ENCODE results near the gene NBAS. TPM values are rescaled to one million over a fixed set of nuclear protein-coding genes. Genes with fewer than 3 reads are reported as not detected.

Gene NBAS
- polyA plus RNA-seq, 1 of the 3 experiments (the other 2 are of a cell fraction), result 12.0 TPM

DNA sequence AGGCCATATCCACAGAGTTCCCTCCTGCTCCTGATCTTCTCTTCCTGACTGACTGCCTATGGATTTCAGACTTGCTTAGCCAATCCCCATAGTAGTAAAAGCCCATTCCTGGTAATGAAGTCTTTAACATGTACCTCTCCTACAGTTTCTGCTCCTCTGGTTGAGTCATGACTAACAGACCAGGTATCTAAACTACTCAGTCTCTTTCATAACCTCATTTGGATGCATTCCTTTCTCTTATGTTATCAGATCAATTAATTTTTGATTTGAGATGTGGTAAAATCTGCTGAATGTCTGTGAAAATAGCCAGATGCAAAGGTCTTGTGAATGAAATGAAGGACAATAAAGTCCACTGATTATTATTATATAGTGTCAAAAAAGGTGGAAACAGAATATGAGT lies 198.0 kb downstream of the NBAS start:
- H4K20me1 ChIP-seq (ENCODE audit: insufficient read depth), result no peaks in the 10 kb centered on the region
- peak overlapping the region in 1 of 2 experiments; percentile 9; a peak in 2 of 4 replicates for H3K27ac ChIP-seq (ENCODE audit: low read depth in 2 of 2, low read length in 1 of 2)
- H3K4me2 ChIP-seq, result no peak overlapping the region
- no peak overlapping the region for H3K4me3 ChIP-seq (ENCODE audit: low read depth in 2 of 2, low read length in 1 of 2)
- peaks cover 15% of the 10 kb centered on the region for H3F3A ChIP-seq (replicated peaks; ENCODE audit: insufficient read depth)
- no peak overlapping the region for H3K9ac ChIP-seq
- peaks cover under 1 to 6% of the 10 kb centered on the region in 2 experiments for H3K36me3 ChIP-seq (replicated peaks in 1 of 2; ENCODE audit: control insufficient read depth in 1 of 2, insufficient read depth in 2 of 2, low read length in 1 of 2)
- H3K27me3 ChIP-seq (ENCODE audit: insufficient read depth), result no peaks in the 10 kb centered on the region
- no peak for DNase-seq
- no peaks in the 10 kb centered on the region for H3K9me3 ChIP-seq
- H3K79me2 ChIP-seq (ENCODE audit: insufficient read depth), result no peaks in the 10 kb centered on the region
- peaks cover 0 to 16% of the 10 kb centered on the region in 2 experiments; a peak in 1 of 4 replicates for H3K4me1 ChIP-seq (ENCODE audit: control insufficient read depth in 1 of 2, insufficient read depth in 2 of 2, low read depth in 1 of 2, low read length in 1 of 2)
- ChIA-PET POLR2A (no interaction called here), CTCF (interaction anchor here (1.3 kb wide), 1 partner anchor 32 kb away, joined by 4 read pairs; no protein-coding TSS in a partner anchor)
- H2AFZ ChIP-seq (ENCODE audit: low read depth), result no peak overlapping the region
- TF ChIP-seq MXI1 (IDR thresholded peaks at IDR 0.05; ENCODE audit: low read depth, low read length) (no peak), JUND (IDR thresholded peaks at IDR 0.05) (peak; percentile 29; the same call in 1 of the 2 replicates), SIN3A (IDR thresholded peaks at IDR 0.05; ENCODE audit: borderline replicate concordance, low read depth, low read length) (no peak), TCF12 (IDR thresholded peaks at IDR 0.05) (peak; percentile 44; the same call in 1 of the 2 replicates), FOSL2 (IDR thresholded peaks at IDR 0.05; ENCODE audit: borderline replicate concordance, low read depth) (peak; percentile 30; the same call in 1 of the 2 replicates)
- no peaks in the 10 kb centered on the region for H3K9me2 ChIP-seq

DNA sequence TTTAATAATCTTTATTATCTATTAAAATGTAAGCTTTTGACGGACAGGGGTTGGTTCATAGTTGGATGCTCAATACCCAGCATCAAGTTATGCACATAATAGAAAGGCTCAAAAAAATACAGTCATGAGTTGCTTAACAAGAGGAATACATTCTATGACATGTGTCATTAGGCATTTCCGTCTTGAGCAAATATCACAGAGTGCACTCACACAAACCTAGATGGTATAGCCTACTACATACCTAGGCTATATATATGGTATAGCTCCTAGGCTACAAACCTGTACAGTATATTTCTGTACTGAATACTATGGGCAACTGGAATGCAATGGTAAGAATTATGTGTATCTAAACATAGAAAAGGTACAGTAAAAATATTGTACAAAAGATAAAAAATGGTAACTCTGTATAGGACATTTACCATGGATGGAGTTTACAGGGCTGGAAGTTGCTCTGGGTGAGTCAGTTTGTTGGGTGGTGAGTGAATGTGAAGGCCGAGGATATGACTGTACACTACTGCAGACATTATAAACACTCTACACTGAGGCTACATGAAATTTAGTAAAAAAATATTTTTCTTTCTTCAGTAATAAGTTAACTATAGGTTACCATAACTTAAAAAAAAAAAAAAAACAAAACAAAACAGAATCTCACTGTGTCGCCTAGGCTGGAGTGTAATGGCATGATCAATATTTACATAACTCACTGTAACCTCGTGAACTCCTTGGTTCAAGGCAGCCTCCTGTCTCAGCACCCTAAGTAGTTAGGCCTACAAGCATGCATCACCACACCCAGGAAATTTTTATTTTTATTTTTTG lies 201.2 kb downstream of the NBAS start:
- Histone ChIP-seq H3K27me3 (ENCODE audit: insufficient read depth) (no peaks in the 10 kb centered on the region), H4K20me1 (ENCODE audit: insufficient read depth) (no peaks in the 10 kb centered on the region), H3K9ac (peak overlapping the region; percentile 24; the same call in 1 of the 2 replicates), H3F3A (replicated peaks; ENCODE audit: insufficient read depth) (peaks cover 15% of the 10 kb centered on the region), H2AFZ (ENCODE audit: low read depth) (no peak overlapping the region), H3K4me1 (ENCODE audit: control insufficient read depth in 1 of 2, insufficient read depth in 2 of 2, low read depth in 1 of 2, low read length in 1 of 2) (peaks cover 0 to 16% of the 10 kb centered on the region in 2 experiments; a peak in 2 of 4 replicates), H3K4me2 (no peak overlapping the region), H3K4me3 (ENCODE audit: low read depth in 2 of 2, low read length in 1 of 2) (no peak overlapping the region), H3K9me3 (no peaks in the 10 kb centered on the region), H3K27ac (ENCODE audit: low read depth in 2 of 2, low read length in 1 of 2) (peak overlapping the region in 1 of 2 experiments; percentile 64; a peak in 2 of 4 replicates), H3K9me2 (no peaks in the 10 kb centered on the region), H3K79me2 (ENCODE audit: insufficient read depth) (no peaks in the 10 kb centered on the region), H3K36me3 (replicated peaks in 1 of 2; ENCODE audit: control insufficient read depth in 1 of 2, insufficient read depth in 2 of 2, low read length in 1 of 2) (peaks cover 8 to 19% of the 10 kb centered on the region in 2 experiments)
- ChIA-PET POLR2A (no interaction called here), CTCF (interaction anchor here (0.9 to 1.5 kb wide), 3 partner anchors 8 to 217 kb away, joined by 3 read pairs; no protein-coding TSS in a partner anchor)
- no peak for DNase-seq
- TF ChIP-seq TEAD4 (IDR thresholded peaks at IDR 0.05; ENCODE audit: borderline replicate concordance, insufficient read depth) (no peak), NFIC (IDR thresholded peaks at IDR 0.05; ENCODE audit: borderline replicate concordance) (no peak), TCF12 (IDR thresholded peaks at IDR 0.05) (no peak), FOSL2 (IDR thresholded peaks at IDR 0.05; ENCODE audit: borderline replicate concordance, low read depth) (peak; percentile 38; the same call in 1 of the 2 replicates)
- 84% methylated on average over 5 of the region's 5 CpGs for WGBS (ENCODE audit: low lambda C conversion rate)

DNA sequence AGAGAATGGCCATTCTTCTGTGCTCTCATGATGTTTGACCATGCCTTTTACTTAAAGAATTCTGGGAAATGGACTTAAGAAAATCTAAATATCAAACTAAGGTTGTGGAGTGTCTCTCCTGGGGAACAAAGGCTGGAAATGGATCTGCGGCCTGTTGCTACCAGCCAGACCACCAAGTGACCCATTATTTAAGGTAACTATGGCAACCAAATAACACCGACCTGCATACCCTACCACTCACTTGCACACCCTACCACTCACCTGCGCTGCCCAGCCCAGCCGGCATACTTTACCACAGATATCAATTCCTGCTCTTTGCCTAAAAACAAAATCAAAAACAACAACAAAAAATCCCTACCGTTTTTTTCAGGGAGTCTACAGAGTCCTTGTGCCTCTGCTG lies 203.2 kb downstream of the NBAS start:
- DNase-seq, result no peak
- no peak overlapping the region for H3K4me3 ChIP-seq (ENCODE audit: low read depth in 2 of 2, low read length in 1 of 2)
- peaks cover 11 to 26% of the 10 kb centered on the region in 2 experiments for H3K36me3 ChIP-seq (replicated peaks in 1 of 2; ENCODE audit: control insufficient read depth in 1 of 2, insufficient read depth in 2 of 2, low read length in 1 of 2)
- H3K9ac ChIP-seq, result no peak overlapping the region
- no peak overlapping the region for H3K27ac ChIP-seq (ENCODE audit: low read depth in 2 of 2, low read length in 1 of 2)
- H3K4me2 ChIP-seq, result no peak overlapping the region
- peaks cover 0 to 10% of the 10 kb centered on the region in 2 experiments; a peak in 2 of 4 replicates for H3K4me1 ChIP-seq (ENCODE audit: control insufficient read depth in 1 of 2, insufficient read depth in 2 of 2, low read depth in 1 of 2, low read length in 1 of 2)
- H3K9me3 ChIP-seq, result no peaks in the 10 kb centered on the region
- no peaks in the 10 kb centered on the region for H3K9me2 ChIP-seq
- H3F3A ChIP-seq (replicated peaks; ENCODE audit: insufficient read depth), result peaks cover 15% of the 10 kb centered on the region
- 93% methylated on average over 5 of the region's 5 CpGs for WGBS (ENCODE audit: low lambda C conversion rate)
- H3K27me3 ChIP-seq (ENCODE audit: insufficient read depth), result no peaks in the 10 kb centered on the region
- ChIA-PET CTCF (no interaction called here), POLR2A (no interaction called here)
- H4K20me1 ChIP-seq (ENCODE audit: insufficient read depth), result no peaks in the 10 kb centered on the region
- TF ChIP-seq, protein P1, sequence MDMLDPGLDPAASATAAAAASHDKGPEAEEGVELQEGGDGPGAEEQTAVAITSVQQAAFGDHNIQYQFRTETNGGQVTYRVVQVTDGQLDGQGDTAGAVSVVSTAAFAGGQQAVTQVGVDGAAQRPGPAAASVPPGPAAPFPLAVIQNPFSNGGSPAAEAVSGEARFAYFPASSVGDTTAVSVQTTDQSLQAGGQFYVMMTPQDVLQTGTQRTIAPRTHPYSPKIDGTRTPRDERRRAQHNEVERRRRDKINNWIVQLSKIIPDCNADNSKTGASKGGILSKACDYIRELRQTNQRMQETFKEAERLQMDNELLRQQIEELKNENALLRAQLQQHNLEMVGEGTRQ (IDR thresholded peaks at IDR 0.05; ENCODE audit: borderline replicate concordance, low read depth, low read length), result no peak
- TF ChIP-seq TEAD4 (IDR thresholded peaks at IDR 0.05; ENCODE audit: borderline replicate concordance, insufficient read depth), result no peak
- no peak for TF ChIP-seq RFX5 (IDR thresholded peaks at IDR 0.05; ENCODE audit: low read length)
- TF ChIP-seq FOXM1 (IDR thresholded peaks at IDR 0.05; ENCODE audit: low read depth), result no peak
- TF ChIP-seq POLR2AphosphoS5 (IDR thresholded peaks at IDR 0.05; ENCODE audit: low read depth, low read length), result no peak
- TF ChIP-seq, protein P2, sequence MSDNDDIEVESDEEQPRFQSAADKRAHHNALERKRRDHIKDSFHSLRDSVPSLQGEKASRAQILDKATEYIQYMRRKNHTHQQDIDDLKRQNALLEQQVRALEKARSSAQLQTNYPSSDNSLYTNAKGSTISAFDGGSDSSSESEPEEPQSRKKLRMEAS (IDR thresholded peaks at IDR 0.05; ENCODE audit: low read depth), result no peak
- no peak for TF ChIP-seq FOXJ3 (CRISPR knock-in tag; IDR thresholded peaks at IDR 0.05)
- TF ChIP-seq MXI1 (IDR thresholded peaks at IDR 0.05; ENCODE audit: low read depth, low read length), result no peak
- no peak for TF ChIP-seq YY1 (IDR thresholded peaks at IDR 0.05; ENCODE audit: low read depth)
- TF ChIP-seq, protein P3, sequence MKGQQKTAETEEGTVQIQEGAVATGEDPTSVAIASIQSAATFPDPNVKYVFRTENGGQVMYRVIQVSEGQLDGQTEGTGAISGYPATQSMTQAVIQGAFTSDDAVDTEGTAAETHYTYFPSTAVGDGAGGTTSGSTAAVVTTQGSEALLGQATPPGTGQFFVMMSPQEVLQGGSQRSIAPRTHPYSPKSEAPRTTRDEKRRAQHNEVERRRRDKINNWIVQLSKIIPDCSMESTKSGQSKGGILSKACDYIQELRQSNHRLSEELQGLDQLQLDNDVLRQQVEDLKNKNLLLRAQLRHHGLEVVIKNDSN (IDR thresholded peaks at IDR 0.05; ENCODE audit: borderline replicate concordance, low read depth), result no peak
- H3K79me2 ChIP-seq (ENCODE audit: insufficient read depth), result no peaks in the 10 kb centered on the region
- H2AFZ ChIP-seq (ENCODE audit: low read depth), result no peak overlapping the region

All from SK-N-SH (cell line).